Activated CD4-positive, alpha-beta memory T cell treated with anti-CD3 and anti-CD28 coated beads, Interleukin-2, amount 10 ng/mL, durations not matched to agents 7 days and 5 days (primary cell): ENCODE results near the gene BUB1. TPM values are rescaled to one million over a fixed set of nuclear protein-coding genes. Genes with fewer than 3 reads are reported as not detected.
A peak's percentile ranks its signal among the peaks of the same experiment; 100 is the strongest.

Experiments used
- CTCF ChIA-PET: fragments of 350-600 bp; sonication (Branson Sonifier 250); formaldehyde crosslinking; loops from one replicate; lab custom pipeline; 2021; ENCODE audit warnings: antibody characterized with exemption, inconsistent platforms; lab: Charles Lee
- POLR2A ChIA-PET: fragments of 350-600 bp; sonication (Branson Sonifier 250); formaldehyde crosslinking; loops from one replicate; lab custom pipeline; 2021; ENCODE audit warnings: antibody characterized with exemption; lab: Charles Lee
- DNase-seq: peaks from one replicate; pipeline ENCODE4 v3.0.0-alpha.2; 2020
- H3K27ac Mint-ChIP-seq: one replicate; pipeline ENCODE4 v1.8.0; 2021; ENCODE audit warnings: mild to moderate bottlenecking, mixed read lengths
- H3K27me3 Mint-ChIP-seq: one replicate; pipeline ENCODE4 v1.8.0; 2021; ENCODE audit warnings: mixed read lengths
- H3K36me3 Mint-ChIP-seq: one replicate; pipeline ENCODE4 v1.8.0; 2021; ENCODE audit warnings: low read depth, mixed read lengths
- H3K4me1 Mint-ChIP-seq: one replicate; pipeline ENCODE4 v1.8.0; 2021; ENCODE audit warnings: mixed read lengths
- H3K4me3 Mint-ChIP-seq: one replicate; pipeline ENCODE4 v1.8.0; 2021; ENCODE audit warnings: mild to moderate bottlenecking, mixed read lengths
- H3K9me3 Mint-ChIP-seq: one replicate; pipeline ENCODE4 v1.8.0; 2021; ENCODE audit warnings: mixed read lengths
- total RNA-seq, 2 experiments: library from RNA; stranded (reverse); gene quantifications; one replicate each; pipeline ENCODE4 v1.2.3, GENCODE V29; 2021

Gene BUB1
- total RNA-seq: 100 to 1,000 TPM; 114 to 120 TPM

- Mint-ChIP-seq H3K4me3 (peak within 1 kb of the TSS; percentile 90), H3K4me1 (peaks cover 41% of the 10 kb centered on the region), H3K9me3 (no peaks in the 10 kb centered on the region), H3K36me3 (peaks cover 39% of the 10 kb centered on the region), H3K27ac (peak within 1 kb of the TSS; percentile 95), H3K27me3 (peaks cover 3% of the 10 kb centered on the region)
- DNase-seq: peak; percentile 98
- POLR2A ChIA-PET: interaction anchor here (0.6 to 3.2 kb wide), 18 partner anchors 9 to 1342 kb away, joined by 3 to 49 read pairs (median 6); partner anchors contain the start of genes ACOXL and BCL2L11
- CTCF ChIA-PET: interaction anchor here (1.0 to 4.3 kb wide), 5 partner anchors 10 to 77 kb away, joined by 3 to 36 read pairs (median 4); no protein-coding TSS in a partner anchor
These were observed at the start of gene BUB1 for GRCh38 chr2:110677530-110678456. TSS of gene BUB1 (minus strand) at chr2:110678063. CDS start at chr2:110677995, 68 bp downstream.

GRCh38 chr2:110726285-110726684 is 48.4 kb upstream of the BUB1 start:
- H3K27me3 Mint-ChIP-seq: peaks cover 36% of the 10 kb centered on the region
- POLR2A ChIA-PET: no interaction called here
- H3K4me1 Mint-ChIP-seq: peaks cover 3% of the 10 kb centered on the region

GRCh38 chr2:110725859-110726258 is 48.0 kb upstream of the BUB1 start:
- no peak overlapping the region for H3K27ac Mint-ChIP-seq
- no peak for DNase-seq
- peaks cover 2% of the 10 kb centered on the region for H3K36me3 Mint-ChIP-seq
- H3K4me1 Mint-ChIP-seq: peaks cover 3% of the 10 kb centered on the region
- ChIA-PET CTCF (no interaction called here), POLR2A (no interaction called here)
- peaks cover 33% of the 10 kb centered on the region for H3K27me3 Mint-ChIP-seq
- no peaks in the 10 kb centered on the region for H3K9me3 Mint-ChIP-seq
- H3K4me3 Mint-ChIP-seq: no peak overlapping the region

More at GRCh38 chr2:110726285-110726684, 48.4 kb upstream of the BUB1 start:
- Mint-ChIP-seq H3K27ac (no peak overlapping the region), H3K36me3 (peaks cover 2% of the 10 kb centered on the region), H3K9me3 (no peaks in the 10 kb centered on the region), H3K4me3 (no peak overlapping the region)
- no peak for DNase-seq
- CTCF ChIA-PET: no interaction called here

- H3K27me3 Mint-ChIP-seq: peaks cover 31% of the 10 kb centered on the region
- CTCF ChIA-PET: no interaction called here
- no peak overlapping the region for H3K4me3 Mint-ChIP-seq
These were observed 47.5 kb upstream of the BUB1 start for GRCh38 chr2:110725370-110725769.

GRCh38 chr2:110724820-110725219 is 47.0 kb upstream of the BUB1 start:
- peaks cover 3% of the 10 kb centered on the region for H3K4me1 Mint-ChIP-seq
- no peaks in the 10 kb centered on the region for H3K9me3 Mint-ChIP-seq
- no peaks in the 10 kb centered on the region for H3K36me3 Mint-ChIP-seq
- no peak overlapping the region for H3K4me3 Mint-ChIP-seq
- ChIA-PET CTCF (no interaction called here), POLR2A (no interaction called here)
- DNase-seq: no peak
- H3K27me3 Mint-ChIP-seq: peaks cover 33% of the 10 kb centered on the region
- no peak overlapping the region for H3K27ac Mint-ChIP-seq

More at GRCh38 chr2:110725370-110725769, 47.5 kb upstream of the BUB1 start:
- H3K9me3 Mint-ChIP-seq: no peaks in the 10 kb centered on the region
- POLR2A ChIA-PET: no interaction called here
- peaks cover 3% of the 10 kb centered on the region for H3K4me1 Mint-ChIP-seq
- H3K27ac Mint-ChIP-seq: no peak overlapping the region
- DNase-seq: no peak
- H3K36me3 Mint-ChIP-seq: no peaks in the 10 kb centered on the region

- no peak for DNase-seq
- Mint-ChIP-seq H3K9me3 (no peaks in the 10 kb centered on the region), H3K27me3 (peaks cover 42% of the 10 kb centered on the region), H3K4me3 (no peak overlapping the region), H3K27ac (no peak overlapping the region), H3K4me1 (peaks cover 3% of the 10 kb centered on the region), H3K36me3 (no peaks in the 10 kb centered on the region)
- CTCF ChIA-PET: no interaction called here
- POLR2A ChIA-PET: no interaction called here
These were observed 42.7 kb upstream of the BUB1 start for GRCh38 chr2:110720547-110720946.

- Mint-ChIP-seq H3K4me3 (no peak overlapping the region), H3K27me3 (peaks cover 53% of the 10 kb centered on the region), H3K27ac (no peak overlapping the region), H3K36me3 (no peaks in the 10 kb centered on the region), H3K9me3 (no peaks in the 10 kb centered on the region), H3K4me1 (peaks cover 3% of the 10 kb centered on the region)
- ChIA-PET POLR2A (no interaction called here), CTCF (interaction anchor here (0.7 kb wide), 1 partner anchor 12 kb away, joined by 4 read pairs; no protein-coding TSS in a partner anchor)
- no peak for DNase-seq
These were observed 41.1 kb upstream of the BUB1 start for GRCh38 chr2:110718990-110719389.

- peaks cover 2% of the 10 kb centered on the region for H3K4me1 Mint-ChIP-seq
- no peaks in the 10 kb centered on the region for H3K9me3 Mint-ChIP-seq
- ChIA-PET POLR2A (no interaction called here), CTCF (no interaction called here)
- H3K36me3 Mint-ChIP-seq: no peaks in the 10 kb centered on the region
- DNase-seq: no peak
- H3K27me3 Mint-ChIP-seq: peaks cover 52% of the 10 kb centered on the region
- H3K27ac Mint-ChIP-seq: no peak overlapping the region
- no peak overlapping the region for H3K4me3 Mint-ChIP-seq
These were observed 40.5 kb upstream of the BUB1 start for GRCh38 chr2:110718382-110718781.

- no peaks in the 10 kb centered on the region for H3K9me3 Mint-ChIP-seq
- POLR2A ChIA-PET: no interaction called here
- H3K27me3 Mint-ChIP-seq: peaks cover 57% of the 10 kb centered on the region
- CTCF ChIA-PET: no interaction called here
- H3K4me1 Mint-ChIP-seq: peaks cover 2% of the 10 kb centered on the region
- no peaks in the 10 kb centered on the region for H3K36me3 Mint-ChIP-seq
- no peak overlapping the region for H3K27ac Mint-ChIP-seq
- DNase-seq: no peak
- no peak overlapping the region for H3K4me3 Mint-ChIP-seq
These were observed 39.9 kb upstream of the BUB1 start for GRCh38 chr2:110717734-110718133.

GRCh38 chr2:110716959-110717645 is 39.2 kb upstream of the BUB1 start:
- no peaks in the 10 kb centered on the region for H3K36me3 Mint-ChIP-seq
- H3K4me3 Mint-ChIP-seq: no peak overlapping the region
- CTCF ChIA-PET: no interaction called here
- H3K9me3 Mint-ChIP-seq: no peaks in the 10 kb centered on the region
- peaks cover 2% of the 10 kb centered on the region for H3K4me1 Mint-ChIP-seq
- H3K27ac Mint-ChIP-seq: no peak overlapping the region
- H3K27me3 Mint-ChIP-seq: peaks cover 60% of the 10 kb centered on the region
- no peak for DNase-seq
- POLR2A ChIA-PET: no interaction called here

GRCh38 chr2:110714452-110715224 is 36.8 kb upstream of the BUB1 start:
- Mint-ChIP-seq H3K9me3 (no peaks in the 10 kb centered on the region), H3K4me3 (no peak overlapping the region), H3K4me1 (peaks cover 2% of the 10 kb centered on the region), H3K36me3 (no peaks in the 10 kb centered on the region), H3K27ac (no peak overlapping the region), H3K27me3 (peaks cover 62% of the 10 kb centered on the region)
- CTCF ChIA-PET: no interaction called here
- DNase-seq: no peak
- POLR2A ChIA-PET: no interaction called here

- ChIA-PET POLR2A (interaction anchor here (0.6 kb wide), 1 partner anchor 388 kb away, joined by 4 read pairs; no protein-coding TSS in a partner anchor), CTCF (no interaction called here)
- no peak overlapping the region for H3K4me3 Mint-ChIP-seq
- H3K36me3 Mint-ChIP-seq: no peaks in the 10 kb centered on the region
- peaks cover 66% of the 10 kb centered on the region for H3K27me3 Mint-ChIP-seq
- H3K4me1 Mint-ChIP-seq: peaks cover 2% of the 10 kb centered on the region
- no peak for DNase-seq
- H3K9me3 Mint-ChIP-seq: no peaks in the 10 kb centered on the region
- no peak overlapping the region for H3K27ac Mint-ChIP-seq
These were observed 35.9 kb upstream of the BUB1 start for GRCh38 chr2:110713513-110714362.
